Activated naive CD4-positive, alpha-beta T cell treated with anti-CD3 and anti-CD28 coated beads, Interleukin-2, amount 10 ng/mL, durations not matched to agents 7 days and 5 days (primary cell): ENCODE measurements around the gene TNFRSF21.

Experiments used
- CTCF ChIA-PET: fragments of 350-600 bp; sonication (Branson Sonifier 250); formaldehyde crosslinking; loops from one replicate; lab custom pipeline; 2021; ENCODE audit warnings: antibody characterized with exemption; lab: Charles Lee
- DNase-seq: peaks from one replicate; pipeline ENCODE4 v3.0.0-alpha.2; 2020
- H3K27ac Mint-ChIP-seq: one replicate; pipeline ENCODE4 v1.8.0; 2021; ENCODE audit warnings: mild to moderate bottlenecking, moderate library complexity, mixed read lengths
- H3K27me3 Mint-ChIP-seq: one replicate; pipeline ENCODE4 v1.8.0; 2021; ENCODE audit warnings: mild to moderate bottlenecking, mixed read lengths
- H3K36me3 Mint-ChIP-seq: one replicate; pipeline ENCODE4 v1.8.0; 2021; ENCODE audit warnings: mixed read lengths
- H3K4me1 Mint-ChIP-seq: one replicate; pipeline ENCODE4 v1.8.0; 2021; ENCODE audit warnings: mixed read lengths
- H3K4me3 Mint-ChIP-seq: one replicate; pipeline ENCODE4 v1.8.0; 2021; ENCODE audit warnings: mild to moderate bottlenecking, moderate library complexity, mixed read lengths
- H3K9me3 Mint-ChIP-seq: one replicate; pipeline ENCODE4 v1.8.0; 2021; ENCODE audit warnings: mixed read lengths

The TNFRSF21 gene

DNA sequence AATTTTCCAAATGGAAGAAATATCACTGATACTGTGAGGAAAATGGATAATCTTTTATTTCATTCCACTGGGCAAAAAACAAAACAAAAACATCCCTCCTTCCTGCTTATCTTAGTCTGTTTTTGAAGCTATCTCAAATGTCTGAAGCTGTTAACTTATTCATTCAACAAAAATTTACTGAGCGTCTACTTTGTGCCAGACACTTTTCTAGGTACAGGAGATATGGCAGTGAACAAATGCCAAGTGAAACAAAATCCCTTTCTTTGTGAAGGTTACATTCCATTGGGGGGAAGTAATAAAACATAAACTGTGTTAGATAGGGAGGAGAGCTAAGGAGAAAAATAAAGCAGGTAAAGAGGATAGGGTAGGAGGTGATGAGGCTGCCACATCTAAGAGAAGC is 47.5 kb downstream of the TNFRSF21 start:
- Mint-ChIP-seq H3K4me1 (no peaks in the 10 kb centered on the region), H3K9me3 (no peaks in the 10 kb centered on the region), H3K36me3 (no peaks in the 10 kb centered on the region), H3K4me3 (no peak overlapping the region), H3K27me3 (peaks cover 5% of the 10 kb centered on the region), H3K27ac (no peak overlapping the region)
- DNase-seq = no peak
- CTCF ChIA-PET = no interaction called here

DNA sequence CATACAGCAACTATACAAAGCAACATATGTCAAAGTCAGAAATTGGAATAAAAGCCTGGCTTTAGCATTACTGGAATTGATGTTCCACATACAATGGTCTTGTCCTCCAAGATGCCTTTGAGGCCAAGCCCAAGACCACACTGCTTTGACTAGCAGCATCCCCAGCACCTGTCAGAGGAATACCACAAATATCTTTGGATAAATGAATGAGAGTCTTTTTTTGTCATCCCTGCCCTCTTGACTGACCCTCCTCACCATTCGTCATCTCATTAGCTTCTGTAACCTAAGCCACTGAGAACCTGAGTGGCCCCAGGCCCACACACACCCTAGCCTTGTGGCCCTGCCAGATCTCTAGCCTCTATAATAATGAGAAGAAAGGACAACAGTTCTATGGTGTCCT is 48.5 kb downstream of the TNFRSF21 start:
- Mint-ChIP-seq H3K4me1 (no peaks in the 10 kb centered on the region), H3K27me3 (peaks cover 5% of the 10 kb centered on the region), H3K36me3 (no peaks in the 10 kb centered on the region), H3K27ac (no peak overlapping the region), H3K4me3 (no peak overlapping the region), H3K9me3 (no peaks in the 10 kb centered on the region)
- no peak for DNase-seq
- CTCF ChIA-PET = no interaction called here

DNA sequence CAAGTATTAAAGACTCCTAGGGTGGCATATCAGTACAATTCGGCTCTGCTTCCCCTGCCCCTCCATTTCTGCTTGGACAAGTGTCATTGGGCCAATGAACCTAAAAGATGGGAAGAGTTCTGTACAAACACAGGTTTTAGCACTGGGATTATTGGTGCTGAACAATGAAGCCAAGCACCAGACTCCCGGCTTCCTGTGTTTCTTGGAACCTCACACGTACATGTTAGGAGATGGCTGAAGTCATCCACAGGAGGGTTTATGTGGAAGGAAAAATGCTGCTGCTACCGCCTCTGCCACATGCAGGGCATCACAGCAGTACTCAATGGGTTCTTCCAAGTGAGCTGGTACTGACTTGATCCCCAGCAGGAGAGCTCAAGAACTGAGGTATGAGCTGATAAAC is 49.7 kb downstream of the TNFRSF21 start:
- H3K27me3 Mint-ChIP-seq = peaks cover 5% of the 10 kb centered on the region
- CTCF ChIA-PET = no interaction called here
- no peak overlapping the region for H3K4me3 Mint-ChIP-seq
- H3K9me3 Mint-ChIP-seq = no peaks in the 10 kb centered on the region
- H3K4me1 Mint-ChIP-seq = no peaks in the 10 kb centered on the region
- no peak overlapping the region for H3K27ac Mint-ChIP-seq
- DNase-seq = no peak
- H3K36me3 Mint-ChIP-seq = no peaks in the 10 kb centered on the region

DNA sequence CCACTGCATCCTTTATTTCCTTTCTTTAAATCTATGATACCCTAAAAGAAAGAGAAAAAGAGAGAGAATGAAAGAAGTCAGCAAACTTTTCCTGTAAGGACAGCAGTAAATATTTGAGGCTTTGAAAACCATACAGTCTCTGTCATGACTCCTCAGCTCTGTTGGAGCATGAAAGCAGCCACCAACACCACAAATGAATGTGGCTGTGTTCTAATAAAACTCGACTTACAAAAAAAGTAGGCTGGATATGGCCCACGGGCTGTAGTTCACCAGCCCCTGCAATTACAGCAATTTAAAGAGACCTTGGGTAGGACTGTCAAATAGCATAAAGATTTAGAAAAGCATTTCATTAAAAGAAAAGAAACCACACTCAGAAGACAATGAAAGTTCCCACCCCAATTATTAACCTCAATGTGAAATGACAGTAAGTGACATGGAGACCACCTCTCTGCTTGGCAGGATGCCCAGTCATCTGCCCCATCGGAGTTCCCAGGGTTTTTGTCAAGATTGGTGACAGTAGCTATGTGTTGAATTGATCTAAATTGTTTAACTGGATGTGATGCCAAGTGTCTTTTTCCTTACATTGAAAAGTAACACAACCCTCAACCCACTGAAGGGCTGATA is 50.9 kb downstream of the TNFRSF21 start:
- no peaks in the 10 kb centered on the region for H3K9me3 Mint-ChIP-seq
- CTCF ChIA-PET = no interaction called here
- H3K36me3 Mint-ChIP-seq = no peaks in the 10 kb centered on the region
- no peak overlapping the region for H3K27ac Mint-ChIP-seq
- no peaks in the 10 kb centered on the region for H3K4me1 Mint-ChIP-seq
- no peak overlapping the region for H3K4me3 Mint-ChIP-seq
- no peak for DNase-seq
- peaks cover 5% of the 10 kb centered on the region for H3K27me3 Mint-ChIP-seq

DNA sequence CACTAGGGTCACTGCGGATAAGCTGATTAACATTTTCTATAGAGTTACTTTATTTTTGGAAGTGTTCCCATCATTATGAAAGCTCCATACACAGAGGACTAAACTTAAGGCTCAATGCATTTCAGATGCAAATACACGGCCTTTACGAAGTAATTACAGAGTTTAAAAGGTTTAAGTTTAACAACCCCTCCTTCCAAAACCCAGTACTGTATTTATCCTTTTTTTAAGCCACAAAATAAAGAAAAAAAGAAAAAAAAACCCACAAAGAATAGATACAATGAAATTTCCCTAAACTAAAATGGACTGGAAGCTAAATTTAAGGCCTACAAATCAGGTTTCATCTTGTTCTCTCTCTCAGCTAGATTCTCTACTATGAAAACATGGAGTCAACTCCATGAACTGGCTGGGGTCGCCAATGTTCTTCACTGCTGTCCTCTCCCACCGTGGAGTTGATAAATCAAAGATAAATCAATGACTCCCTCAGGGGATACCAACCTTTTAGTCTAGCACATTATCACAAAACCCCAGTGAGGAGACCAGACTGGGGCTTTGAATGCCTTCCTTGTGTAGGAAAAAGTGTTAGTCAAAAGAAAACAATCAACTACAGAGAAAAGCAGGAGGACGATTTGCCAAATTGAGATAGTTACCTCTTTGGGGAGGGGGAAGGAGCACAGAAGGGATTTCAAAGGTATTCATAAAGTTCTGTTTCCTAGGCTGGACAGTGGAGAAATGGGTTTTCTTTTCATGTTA is 52.5 kb downstream of the TNFRSF21 start:
- Mint-ChIP-seq H3K36me3 (no peaks in the 10 kb centered on the region), H3K27ac (no peak overlapping the region), H3K27me3 (peaks cover 8% of the 10 kb centered on the region), H3K9me3 (no peaks in the 10 kb centered on the region), H3K4me1 (no peaks in the 10 kb centered on the region), H3K4me3 (no peak overlapping the region)
- CTCF ChIA-PET = no interaction called here
- DNase-seq = no peak

DNA sequence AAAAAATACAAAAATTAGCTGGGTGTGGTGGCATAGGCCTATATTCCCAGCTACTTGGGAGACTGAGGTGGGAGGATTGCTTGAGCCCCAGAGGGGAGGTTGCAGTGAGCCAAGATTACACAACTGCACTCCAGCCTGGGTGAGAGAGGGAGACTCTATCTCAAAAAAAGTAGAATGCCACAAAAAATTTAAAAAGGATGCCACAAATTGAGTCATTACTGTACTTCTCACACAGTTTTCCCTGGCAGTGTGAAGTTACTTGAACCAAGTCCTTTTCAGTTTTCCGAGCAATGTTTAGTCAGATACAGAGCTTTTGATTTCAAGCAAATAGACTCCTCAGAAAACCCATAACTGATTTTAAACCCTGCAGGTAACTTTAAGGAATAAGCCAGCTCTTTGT is 53.3 kb downstream of the TNFRSF21 start:
- no peak for DNase-seq
- H3K27me3 Mint-ChIP-seq = peaks cover 6% of the 10 kb centered on the region
- H3K9me3 Mint-ChIP-seq = no peaks in the 10 kb centered on the region
- no peaks in the 10 kb centered on the region for H3K4me1 Mint-ChIP-seq
- CTCF ChIA-PET = no interaction called here
- no peak overlapping the region for H3K4me3 Mint-ChIP-seq
- H3K27ac Mint-ChIP-seq = no peak overlapping the region
- no peaks in the 10 kb centered on the region for H3K36me3 Mint-ChIP-seq

- Mint-ChIP-seq H3K27me3 (peaks cover 3% of the 10 kb centered on the region), H3K27ac (no peak overlapping the region), H3K9me3 (no peaks in the 10 kb centered on the region), H3K4me3 (no peak overlapping the region), H3K36me3 (no peaks in the 10 kb centered on the region), H3K4me1 (no peaks in the 10 kb centered on the region)
- no peak for DNase-seq
- CTCF ChIA-PET = no interaction called here
These were observed 54.8 kb downstream of the TNFRSF21 start for GRCh38 chr6:47254906-47255305.

GRCh38 chr6:47254051-47254450 is 55.7 kb downstream of the TNFRSF21 start:
- Mint-ChIP-seq H3K27ac (no peak overlapping the region), H3K4me1 (no peaks in the 10 kb centered on the region), H3K27me3 (peaks cover 3% of the 10 kb centered on the region), H3K9me3 (no peaks in the 10 kb centered on the region), H3K4me3 (no peak overlapping the region), H3K36me3 (no peaks in the 10 kb centered on the region)
- CTCF ChIA-PET = interaction anchor here (2.9 kb wide), 1 partner anchor 156 kb away, joined by 12 read pairs; no protein-coding TSS in a partner anchor
- DNase-seq = no peak

DNA sequence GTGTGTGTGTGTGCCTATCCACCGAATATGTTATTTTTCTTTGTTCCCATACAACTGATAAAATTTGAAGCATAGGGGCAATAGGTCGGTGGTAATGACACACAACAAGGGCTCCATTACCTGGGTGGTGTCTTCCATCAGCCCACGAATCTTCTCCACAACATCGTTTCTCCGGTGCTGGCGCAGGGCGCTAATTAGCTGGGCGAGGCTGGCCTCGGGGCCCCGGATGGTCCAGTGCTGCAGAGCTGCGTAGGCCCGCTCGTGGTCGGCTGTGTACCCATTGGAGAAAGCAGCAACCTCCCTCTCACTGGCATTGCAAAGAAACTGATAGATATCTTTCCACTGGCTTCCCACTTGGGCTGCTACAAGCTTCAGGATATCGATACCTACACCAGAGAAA is 56.6 kb downstream of the TNFRSF21 start:
- H3K36me3 Mint-ChIP-seq = no peaks in the 10 kb centered on the region
- H3K4me3 Mint-ChIP-seq = no peak overlapping the region
- DNase-seq = no peak
- H3K4me1 Mint-ChIP-seq = no peaks in the 10 kb centered on the region
- CTCF ChIA-PET = interaction anchor here (2.9 kb wide), 1 partner anchor 155 kb away, joined by 12 read pairs; no protein-coding TSS in a partner anchor
- H3K27me3 Mint-ChIP-seq = peaks cover 3% of the 10 kb centered on the region
- no peak overlapping the region for H3K27ac Mint-ChIP-seq
- H3K9me3 Mint-ChIP-seq = no peaks in the 10 kb centered on the region

DNA sequence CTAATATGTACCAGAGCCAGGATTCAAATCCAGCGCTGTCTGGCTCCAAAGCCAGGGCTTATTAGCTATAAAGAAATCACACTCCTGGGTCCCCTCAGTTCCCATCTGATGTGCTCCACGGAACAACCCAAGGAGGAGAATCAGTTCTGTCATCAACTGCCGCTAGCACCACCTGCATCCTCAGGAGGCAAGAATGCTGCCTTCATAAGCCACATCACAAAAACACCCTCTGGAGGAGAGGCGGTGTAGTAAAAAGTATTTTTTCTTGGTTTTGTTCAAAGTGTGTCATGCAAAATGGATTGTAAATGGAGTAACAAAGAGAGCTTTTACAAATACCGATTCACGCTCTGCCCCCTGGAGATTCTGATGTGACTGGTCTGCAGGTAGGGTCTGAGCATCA is 57.1 kb downstream of the TNFRSF21 start:
- peaks cover 3% of the 10 kb centered on the region for H3K27me3 Mint-ChIP-seq
- no peaks in the 10 kb centered on the region for H3K9me3 Mint-ChIP-seq
- no peaks in the 10 kb centered on the region for H3K36me3 Mint-ChIP-seq
- no peak for DNase-seq
- no peak overlapping the region for H3K27ac Mint-ChIP-seq
- CTCF ChIA-PET = interaction anchor here (2.2 to 2.9 kb wide), 2 partner anchors 10 to 155 kb away, joined by 7 to 12 read pairs; no protein-coding TSS in a partner anchor
- no peaks in the 10 kb centered on the region for H3K4me1 Mint-ChIP-seq
- no peak overlapping the region for H3K4me3 Mint-ChIP-seq

- H3K4me1 Mint-ChIP-seq = peaks cover 5% of the 10 kb centered on the region
These were observed 58.3 kb downstream of the TNFRSF21 start for GRCh38 chr6:47251396-47251795.

DNA sequence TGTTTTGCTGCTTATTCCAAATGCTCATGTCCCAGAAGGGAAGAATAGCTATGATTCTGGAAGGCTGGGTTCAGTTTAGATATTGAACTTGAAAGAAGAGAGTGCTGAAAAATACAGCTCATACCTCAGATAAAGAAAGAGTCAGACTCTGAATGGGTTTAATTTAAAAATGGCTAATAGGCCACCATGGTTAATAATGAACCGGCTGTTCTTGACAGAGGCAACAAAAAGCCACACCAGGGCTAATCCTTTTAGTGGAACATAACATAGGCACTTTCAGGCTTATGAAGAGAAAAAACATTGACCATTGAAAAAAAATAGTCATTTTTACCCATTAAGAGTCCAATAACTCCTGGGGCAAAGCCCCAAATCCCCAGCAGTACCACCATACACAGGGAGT is 59.4 kb downstream of the TNFRSF21 start:
- no peak overlapping the region for H3K27ac Mint-ChIP-seq
- CTCF ChIA-PET = no interaction called here
- H3K4me3 Mint-ChIP-seq = no peak overlapping the region
- H3K27me3 Mint-ChIP-seq = peaks cover 3% of the 10 kb centered on the region
- H3K4me1 Mint-ChIP-seq = peaks cover 13% of the 10 kb centered on the region
- H3K9me3 Mint-ChIP-seq = no peaks in the 10 kb centered on the region
- no peaks in the 10 kb centered on the region for H3K36me3 Mint-ChIP-seq
- no peak for DNase-seq

More at GRCh38 chr6:47251396-47251795, 58.3 kb downstream of the TNFRSF21 start:
- Mint-ChIP-seq H3K36me3 (no peaks in the 10 kb centered on the region), H3K9me3 (no peaks in the 10 kb centered on the region), H3K27me3 (peaks cover 3% of the 10 kb centered on the region), H3K4me3 (no peak overlapping the region), H3K27ac (no peak overlapping the region)
- CTCF ChIA-PET = interaction anchor here (2.2 to 2.9 kb wide), 2 partner anchors 9 to 154 kb away, joined by 7 to 12 read pairs; no protein-coding TSS in a partner anchor
- DNase-seq = no peak

DNA sequence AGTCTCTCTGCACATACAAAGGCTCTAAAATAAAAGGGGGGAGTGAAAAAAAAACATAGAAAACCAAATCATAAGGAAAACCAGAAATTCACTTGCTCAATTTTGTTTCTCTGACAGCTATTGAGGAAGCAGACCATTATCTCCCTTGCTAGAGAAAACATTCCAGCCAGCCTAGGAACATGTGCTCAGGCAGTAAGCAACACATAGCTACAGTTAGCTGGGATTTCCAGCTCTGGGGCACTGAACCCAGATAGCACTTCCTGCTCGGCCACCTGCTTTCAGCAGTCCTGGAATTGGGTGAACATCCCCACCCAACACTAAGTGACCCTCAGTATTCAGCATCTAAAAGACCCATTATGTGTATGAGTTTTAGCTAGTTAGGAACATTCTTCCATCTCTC is 61.3 kb downstream of the TNFRSF21 start:
- Mint-ChIP-seq H3K4me1 (peaks cover 13% of the 10 kb centered on the region), H3K4me3 (no peak overlapping the region), H3K36me3 (no peaks in the 10 kb centered on the region), H3K27ac (no peak overlapping the region), H3K9me3 (no peaks in the 10 kb centered on the region), H3K27me3 (peaks cover 3% of the 10 kb centered on the region)
- no peak for DNase-seq
- CTCF ChIA-PET = no interaction called here

- CTCF ChIA-PET = interaction anchor here (0.8 kb wide), 1 partner anchor 9 kb away, joined by 3 read pairs; no protein-coding TSS in a partner anchor
- H3K4me3 Mint-ChIP-seq = no peak overlapping the region
- DNase-seq = no peak
- peaks cover 20% of the 10 kb centered on the region for H3K4me1 Mint-ChIP-seq
- no peak overlapping the region for H3K27ac Mint-ChIP-seq
- no peaks in the 10 kb centered on the region for H3K27me3 Mint-ChIP-seq
- H3K9me3 Mint-ChIP-seq = no peaks in the 10 kb centered on the region
- H3K36me3 Mint-ChIP-seq = no peaks in the 10 kb centered on the region
These were observed 62.4 kb downstream of the TNFRSF21 start for GRCh38 chr6:47247227-47247797.
